HG03039 (cell line): ENCODE results near the gene MAN2A1.
"Not testable (repeated sequence)": the region's sequence is repeated elsewhere in the genome, so short reads cannot be mapped to it uniquely, and the experiment has no call there.

Experiments
- ATAC-seq: cut with Tn5 transposase; IDR thresholded peaks from one replicate; pipeline ENCODE4 v1.9.1; 2021; ENCODE audit warnings: mild to moderate bottlenecking, moderate library complexity; ENCODE audit not compliant: unreplicated experiment

MAN2A1 gene

GRCh38 chr5:109857405-109858031 lies 167.8 kb downstream of the MAN2A1 start:
- ATAC-seq, result no peak

- ATAC-seq, result no peak
These were observed 169.8 kb downstream of the MAN2A1 start for GRCh38 chr5:109859537-109859936.

GRCh38 chr5:109862301-109862700 lies 172.6 kb downstream of the MAN2A1 start:
- no peak for ATAC-seq

GRCh38 chr5:109863752-109864151 lies 174.0 kb downstream of the MAN2A1 start:
- ATAC-seq, result no peak

- no peak for ATAC-seq
These were observed 175.9 kb downstream of the MAN2A1 start for GRCh38 chr5:109865637-109866036.

- ATAC-seq, result no peak
These were observed 176.3 kb downstream of the MAN2A1 start for GRCh38 chr5:109866051-109866450.

GRCh38 chr5:109868737-109869136 lies 179.0 kb downstream of the MAN2A1 start:
- no peak for ATAC-seq

GRCh38 chr5:109873687-109874086 lies 184.0 kb downstream of the MAN2A1 start:
- ATAC-seq, result no peak

- no peak for ATAC-seq
These were observed 184.4 kb downstream of the MAN2A1 start for GRCh38 chr5:109874108-109874507.

GRCh38 chr5:109876030-109876725 lies 186.5 kb downstream of the MAN2A1 start:
- no peak for ATAC-seq

GRCh38 chr5:109876941-109877669 lies 187.4 kb downstream of the MAN2A1 start:
- no peak for ATAC-seq

- no peak for ATAC-seq
These were observed 187.9 kb downstream of the MAN2A1 start for GRCh38 chr5:109877670-109878045.

- no peak for ATAC-seq
These were observed 189.2 kb downstream of the MAN2A1 start for GRCh38 chr5:109878887-109879286.

- no peak for ATAC-seq
These were observed 191.4 kb downstream of the MAN2A1 start for GRCh38 chr5:109880907-109881685.

GRCh38 chr5:109882546-109882945 lies 192.8 kb downstream of the MAN2A1 start:
- no peak for ATAC-seq

GRCh38 chr5:109884676-109885075 lies 194.9 kb downstream of the MAN2A1 start:
- ATAC-seq, result no peak

- ATAC-seq, result no peak
These were observed 195.5 kb downstream of the MAN2A1 start for GRCh38 chr5:109885205-109885604.

GRCh38 chr5:109888989-109889388 lies 199.3 kb downstream of the MAN2A1 start:
- no peak for ATAC-seq

GRCh38 chr5:109893271-109893670 lies 203.5 kb downstream of the MAN2A1 start:
- ATAC-seq, result not testable (repeated sequence)

GRCh38 chr5:109898269-109899162 lies 208.8 kb downstream of the MAN2A1 start:
- ATAC-seq, result no peak
